Endothelial cell of umbilical vein (primary cell): Measurements from ENCODE around the gene EYS. TPM values are rescaled to one million over a fixed set of nuclear protein-coding genes. Genes with fewer than 3 reads are reported as not detected.

Experiments
- BruUV-seq: library from RNA; stranded (reverse); fragments of 400-500 nt; replicated peaks from 2 replicates; lab custom pipeline; 2021; lab: Mats Ljungman, UMichigan
- CTCF ChIA-PET: fragments of 300-600, 350-600 bp; sonication (Branson Sonifier 250); formaldehyde crosslinking; loops from one replicate; lab custom pipeline; 2021; ENCODE audit warnings: antibody characterized with exemption, inconsistent platforms; lab: Charles Lee
- POLR2A ChIA-PET: fragments of 300-600, 350-600 bp; sonication (Branson Sonifier 250); formaldehyde crosslinking; loops from one replicate; lab custom pipeline; 2021; ENCODE audit warnings: antibody characterized with exemption, inconsistent platforms; lab: Charles Lee
- DNase-seq: peaks from one replicate; pipeline ENCODE4 v3.0.0-alpha.2; 2011; ENCODE audit warnings: low read depth, low spot score
- FAIRE-seq: peaks from 2 replicates; lab custom pipeline; 2011; peaks lifted over from hg19 to GRCh38; lab: Jason Lieb, UNC
- H2AFZ ChIP-seq: 2 replicates; pipeline ENCODE4 v1.6.0; 2012; ENCODE audit warnings: low read depth, low read length, control low read depth, inconsistent platforms
- H3K27ac ChIP-seq: 2 replicates; pipeline ENCODE4 v1.5.1; 2011; ENCODE audit warnings: low read depth, mild to moderate bottlenecking, control low read depth, low read length, moderate library complexity; ENCODE audit not compliant: insufficient read depth
- H3K27me3 ChIP-seq, 2 experiments: 2 replicates each; pipeline versions ENCODE4 v1.6.0 to v1.6.1; 2011; ENCODE audit warnings: low read length in 2 of 2, mixed read lengths in 1 of 2; ENCODE audit not compliant: control insufficient read depth in 2 of 2, insufficient read depth in 2 of 2
- H3K36me3 ChIP-seq, 2 experiments: 2 replicates in 1 of 2; 3 replicates in 1 of 2; pipeline ENCODE4 v1.5.1; 2011; ENCODE audit warnings: low read length in 2 of 2, mild to moderate bottlenecking in 1 of 2, moderate library complexity in 1 of 2; ENCODE audit not compliant: control insufficient read depth in 2 of 2, insufficient read depth in 2 of 2; ENCODE audit errors: extremely low read depth in 1 of 2
- H3K4me1 ChIP-seq: 3 replicates; pipeline ENCODE4 v1.5.1; 2011; ENCODE audit warnings: mild to moderate bottlenecking, low read length; ENCODE audit not compliant: control insufficient read depth, insufficient read depth; ENCODE audit errors: extremely low read depth
- H3K4me2 ChIP-seq: 2 replicates; pipeline ENCODE4 v1.6.1; 2011; ENCODE audit warnings: low read length, control low read depth, mixed read lengths; ENCODE audit not compliant: insufficient read depth
- H3K4me3 ChIP-seq, 3 experiments: fragments of 200-600 bp in 1 of 3; sonication (generic), shearing (Covaris generic) in 1 of 3; replicated peaks in 1 of 3; 2 replicates each; pipeline ENCODE4 v1.5.1; 2011 to 2016; ENCODE audit warnings: control low read depth in 3 of 3, low read length in 3 of 3, mild to moderate bottlenecking in 2 of 3, inconsistent platforms in 1 of 3, low read depth in 1 of 3, moderate library complexity in 1 of 3; ENCODE audit not compliant: insufficient read depth in 1 of 3
- H3K79me2 ChIP-seq: 2 replicates; pipeline ENCODE4 v1.6.0; 2012; ENCODE audit warnings: low read length, inconsistent platforms; ENCODE audit not compliant: control insufficient read depth, insufficient read depth
- H3K9ac ChIP-seq: replicated peaks from 2 replicates; pipeline ENCODE3; 2011; ENCODE audit warnings: low read length, control low read depth; ENCODE audit not compliant: insufficient read depth; ENCODE audit errors: extremely low read depth
- H3K9me1 ChIP-seq: replicated peaks from 3 replicates; pipeline ENCODE4 v1.6.0; 2011; ENCODE audit warnings: mild to moderate bottlenecking, low read length; ENCODE audit not compliant: control insufficient read depth, insufficient read depth; ENCODE audit errors: extremely low read depth
- H3K9me3 ChIP-seq: replicated peaks from 2 replicates; pipeline ENCODE4 v1.5.1; 2012; ENCODE audit warnings: low read length, inconsistent platforms; ENCODE audit not compliant: control insufficient read depth, insufficient read depth
- H4K20me1 ChIP-seq: replicated peaks from 2 replicates; pipeline ENCODE3; 2011; ENCODE audit warnings: mild to moderate bottlenecking, low read length; ENCODE audit not compliant: control insufficient read depth, insufficient read depth; ENCODE audit errors: extremely low read depth
- EZH2 ChIP-seq: IDR thresholded peaks from 2 replicates; pipeline ENCODE4 v1.6.1; 2012; ENCODE audit warnings: borderline replicate concordance, low read depth, mild to moderate bottlenecking, moderate library complexity, low read length, inconsistent platforms; ENCODE audit not compliant: severe bottlenecking
- FOS ChIP-seq: IDR thresholded peaks from 2 replicates; pipeline ENCODE4 v1.6.1; 2011; ENCODE audit warnings: mild to moderate bottlenecking, low read length, moderate library complexity, borderline replicate concordance; ENCODE audit not compliant: insufficient read depth
- GATA2 ChIP-seq: IDR thresholded peaks from 2 replicates; pipeline ENCODE4 v1.7.0; 2011; ENCODE audit warnings: low read depth, mild to moderate bottlenecking, moderate library complexity, mixed read lengths, low read length; ENCODE audit not compliant: insufficient read length, insufficient read depth
- JUN ChIP-seq: IDR thresholded peaks from 2 replicates; pipeline ENCODE4 v1.6.1; 2011; ENCODE audit warnings: borderline replicate concordance, low read depth; ENCODE audit not compliant: insufficient read length, insufficient read depth
- MYC ChIP-seq: IDR thresholded peaks from one replicate; pipeline ENCODE4 v1.6.1; 2011; ENCODE audit warnings: mild to moderate bottlenecking, low read depth, low read length
- POLR2A ChIP-seq: IDR thresholded peaks from 2 replicates; pipeline ENCODE4 v1.6.1; 2012; ENCODE audit warnings: low read depth, mild to moderate bottlenecking, control low read depth, low read length
- POLR2AphosphoS5 ChIP-seq: IDR thresholded peaks from 2 replicates; pipeline ENCODE4 v1.6.1; 2012; ENCODE audit warnings: low read depth, mild to moderate bottlenecking, control low read depth, low read length, moderate library complexity; ENCODE audit not compliant: insufficient read depth
- dilution Hi-C: fragments of 300-500 bp; cut with MboI; formaldehyde crosslinking; loops from one replicate; pipeline ENCODE4 v1.15.0; 2019; ENCODE audit warnings: low sequenced_read_pairs; ENCODE audit not compliant: extremely low pct_ligation_motif_present
- intact Hi-C: fragments of 100-400 bp; cut with micrococcal nuclease; formaldehyde crosslinking; loops from one replicate; pipeline ENCODE4 v1.10.0; 2022
- polyA plus RNA-seq, 4 experiments: library from polyadenylated mRNA; depleted of rRNA in 3 of 4; stranded (reverse) in 3 of 4; unstranded in 1 of 4; fragments of >200 nt; gene quantifications; 2 replicates each; pipeline versions ENCODE4 v1.2.1 to v1.2.3, GENCODE V29; 2011 to 2012; ENCODE audit warnings: missing spikeins in 1 of 4
- total RNA-seq: library from RNA; stranded (reverse); gene quantifications from 2 replicates; pipeline ENCODE4 v1.2.3, GENCODE V29; 2021
- TF ChIP-seq, protein P1 (sequence below), 2 donors: IDR thresholded peaks; 1 replicate in 1 of 2; 2 replicates in 1 of 2; pipeline ENCODE4 v1.5.1; 2011; ENCODE audit warnings: low read length in 2 of 2, mild to moderate bottlenecking in 2 of 2, moderate library complexity in 2 of 2, control low read depth in 1 of 2, inconsistent platforms in 1 of 2, low read depth in 1 of 2; ENCODE audit not compliant: insufficient read depth in 1 of 2; ENCODE audit errors: extremely low read depth in 1 of 2
- TF ChIP-seq, protein P2 (sequence below): IDR thresholded peaks from 2 replicates; pipeline ENCODE4 v1.6.1; 2011; ENCODE audit not compliant: insufficient read depth, insufficient read length

Gene EYS
- total and polyA plus RNA-seq, 2 donors (not counting 3 experiments of a cell fraction or from before 2014, with no cell fraction given) = 0.01 to 0.27 TPM

DNA sequence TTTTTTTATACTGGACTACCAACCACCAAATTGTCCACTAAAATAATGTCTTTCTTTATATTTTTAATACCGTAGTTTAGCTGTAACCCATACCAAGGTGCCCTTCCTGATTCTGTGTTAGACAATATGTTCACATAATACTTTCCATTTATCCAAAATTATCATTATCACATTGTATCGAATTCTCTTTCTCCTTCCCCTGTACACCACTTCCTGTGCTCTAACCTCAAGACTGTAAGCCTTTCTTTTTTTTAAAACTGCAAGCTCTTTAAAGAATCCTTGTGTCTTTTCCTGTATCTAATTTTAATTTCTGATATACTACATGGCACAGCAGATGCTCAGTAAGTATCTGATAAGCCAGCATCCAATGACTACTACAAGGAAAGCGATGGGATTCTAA lies 917.5 kb downstream of the EYS start:
- Histone ChIP-seq H2AFZ (no peak overlapping the region), H3K27me3 (no peaks in the 10 kb centered on the region), H3K27ac (no peak overlapping the region), H3K9ac (no peak overlapping the region), H3K9me1 (no peaks in the 10 kb centered on the region), H3K36me3 (no peaks in the 10 kb centered on the region), H3K4me2 (no peak overlapping the region), H3K9me3 (no peaks in the 10 kb centered on the region), H3K79me2 (no peaks in the 10 kb centered on the region), H4K20me1 (no peaks in the 10 kb centered on the region), H3K4me1 (no peaks in the 10 kb centered on the region), H3K4me3 (no peak overlapping the region)
- intact Hi-C loops (no loop called here), dilution Hi-C loops (no loop called here)
- CTCF ChIA-PET = no interaction called here
- FAIRE-seq = no peak
- TF ChIP-seq JUN = no peak
- TF ChIP-seq, protein P1, sequence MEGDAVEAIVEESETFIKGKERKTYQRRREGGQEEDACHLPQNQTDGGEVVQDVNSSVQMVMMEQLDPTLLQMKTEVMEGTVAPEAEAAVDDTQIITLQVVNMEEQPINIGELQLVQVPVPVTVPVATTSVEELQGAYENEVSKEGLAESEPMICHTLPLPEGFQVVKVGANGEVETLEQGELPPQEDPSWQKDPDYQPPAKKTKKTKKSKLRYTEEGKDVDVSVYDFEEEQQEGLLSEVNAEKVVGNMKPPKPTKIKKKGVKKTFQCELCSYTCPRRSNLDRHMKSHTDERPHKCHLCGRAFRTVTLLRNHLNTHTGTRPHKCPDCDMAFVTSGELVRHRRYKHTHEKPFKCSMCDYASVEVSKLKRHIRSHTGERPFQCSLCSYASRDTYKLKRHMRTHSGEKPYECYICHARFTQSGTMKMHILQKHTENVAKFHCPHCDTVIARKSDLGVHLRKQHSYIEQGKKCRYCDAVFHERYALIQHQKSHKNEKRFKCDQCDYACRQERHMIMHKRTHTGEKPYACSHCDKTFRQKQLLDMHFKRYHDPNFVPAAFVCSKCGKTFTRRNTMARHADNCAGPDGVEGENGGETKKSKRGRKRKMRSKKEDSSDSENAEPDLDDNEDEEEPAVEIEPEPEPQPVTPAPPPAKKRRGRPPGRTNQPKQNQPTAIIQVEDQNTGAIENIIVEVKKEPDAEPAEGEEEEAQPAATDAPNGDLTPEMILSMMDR (IDR thresholded peaks at IDR 0.05; ENCODE audit: extremely low read depth in 1 of 2, insufficient read depth in 1 of 2, low read depth in 1 of 2, low read length in 2 of 2) = no peak
- no peak for TF ChIP-seq POLR2AphosphoS5
- TF ChIP-seq EZH2 = no peak
- no peak for TF ChIP-seq FOS
- no peak for TF ChIP-seq POLR2A
- TF ChIP-seq, protein P2, sequence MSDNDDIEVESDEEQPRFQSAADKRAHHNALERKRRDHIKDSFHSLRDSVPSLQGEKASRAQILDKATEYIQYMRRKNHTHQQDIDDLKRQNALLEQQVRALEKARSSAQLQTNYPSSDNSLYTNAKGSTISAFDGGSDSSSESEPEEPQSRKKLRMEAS = no peak
- no peak for TF ChIP-seq GATA2
- TF ChIP-seq MYC = no peak
- BruUV-seq = no TSS peak
- DNase-seq = no peak
- POLR2A ChIA-PET = no interaction called here
